Gastroesophageal sphincter (tissue), 4 donors: Measurements from ENCODE around the gene PLD5. TPM values are rescaled to one million over a fixed set of nuclear protein-coding genes. Genes with fewer than 3 reads are reported as not detected.

Source experiments
- ATAC-seq: fragments of 150-250 bp; one replicate; pipeline ENCODE4 v1.9.1; 2016; ENCODE audit warnings: mild to moderate bottlenecking, moderate library complexity
- H3K27ac ChIP-seq, 4 donors: fragments of 200-600 bp; sonication (generic) in 3 of 4; 1 replicate in 3 of 4; 2 replicates in 1 of 4; pipeline ENCODE4 v1.5.1; 2016 to 2019
- H3K27me3 ChIP-seq: fragments of 200-600 bp; sonication (generic); one replicate; pipeline ENCODE4 v1.5.1; 2019
- H3K36me3 ChIP-seq, 2 donors: fragments of 200-600 bp; sonication (generic); one replicate each; pipeline ENCODE4 v1.5.1; 2019; ENCODE audit warnings: control low read depth in 1 of 2
- H3K4me1 ChIP-seq, 3 donors: fragments of 200-600 bp; sonication (generic); 1 replicate in 2 of 3; 2 replicates in 1 of 3; pipeline ENCODE4 v1.5.1; 2016 to 2019; ENCODE audit warnings: control low read depth in 2 of 3
- H3K4me3 ChIP-seq, 2 donors: fragments of 200-600 bp; sonication (generic); one replicate each; pipeline ENCODE4 v1.5.1; 2019; ENCODE audit warnings: mild to moderate bottlenecking in 1 of 2, moderate library complexity in 1 of 2
- H3K9me3 ChIP-seq, 3 donors: fragments of 200-600 bp; sonication (generic); one replicate each; pipeline ENCODE4 v1.5.1; 2017 to 2019; ENCODE audit warnings: control low read depth in 2 of 3
- CTCF ChIP-seq, 4 experiments: fragments of 200-600 bp in 2 of 4; fragments of 450-650 bp in 2 of 4; sonication (generic) in 1 of 4; IDR thresholded peaks; one replicate each; pipeline ENCODE4 v1.5.1; 2017 to 2019; ENCODE audit warnings: antibody characterized with exemption in 4 of 4, mild to moderate bottlenecking in 2 of 4, moderate library complexity in 2 of 4
- EP300 ChIP-seq: sonication (generic); formaldehyde crosslinking; IDR thresholded peaks from one replicate; pipeline ENCODE4 v1.6.1; 2017; ENCODE audit warnings: antibody characterized with exemption, mild to moderate bottlenecking
- POLR2A ChIP-seq, 2 donors: fragments of 450-650 bp; IDR thresholded peaks; one replicate each; pipeline ENCODE4 v1.6.1; 2017; ENCODE audit warnings: antibody characterized with exemption in 2 of 2, mild to moderate bottlenecking in 2 of 2, moderate library complexity in 1 of 2
- POLR2AphosphoS5 ChIP-seq: sonication (generic); formaldehyde crosslinking; IDR thresholded peaks from one replicate; pipeline ENCODE4 v1.6.1; 2017; ENCODE audit warnings: antibody characterized with exemption
- WGBS, 2 donors: methylation state at CpG; one replicate each; pipeline ENCODE4 v1.1.5; 2018; ENCODE audit warnings: low coverage in 1 of 2; 5-methylcytosine and 5-hydroxymethylcytosine counted together
- total RNA-seq, 4 donors: library from RNA; depleted of rRNA; stranded (reverse); fragments of >200 nt; gene quantifications; one replicate each; pipeline ENCODE4 v1.1.0, GENCODE V29; 2016

PLD5 gene
- total RNA-seq, 4 donors from 2014 or later = 0.37 to 1.4 (median 0.92) TPM

GRCh38 chr1:242542271-242542670 is 17.8 kb upstream of the PLD5 start:
- Histone ChIP-seq H3K4me3 (no peak overlapping the region), H3K4me1 (no peaks in the 10 kb centered on the region), H3K36me3 (no peaks in the 10 kb centered on the region), H3K27ac (no peak overlapping the region), H3K27me3 (peaks cover 22% of the 10 kb centered on the region), H3K9me3 (no peaks in the 10 kb centered on the region)
- ATAC-seq = no peak
- no peak for TF ChIP-seq EP300
- TF ChIP-seq POLR2A (IDR thresholded peaks at IDR 0.05) = no peak
- TF ChIP-seq CTCF (IDR thresholded peaks at IDR 0.05) = no peak
- no peak for TF ChIP-seq POLR2AphosphoS5
- 83 to 100% methylated on average over 1 to 2 of the region's 2 CpGs for WGBS, 2 donors

DNA sequence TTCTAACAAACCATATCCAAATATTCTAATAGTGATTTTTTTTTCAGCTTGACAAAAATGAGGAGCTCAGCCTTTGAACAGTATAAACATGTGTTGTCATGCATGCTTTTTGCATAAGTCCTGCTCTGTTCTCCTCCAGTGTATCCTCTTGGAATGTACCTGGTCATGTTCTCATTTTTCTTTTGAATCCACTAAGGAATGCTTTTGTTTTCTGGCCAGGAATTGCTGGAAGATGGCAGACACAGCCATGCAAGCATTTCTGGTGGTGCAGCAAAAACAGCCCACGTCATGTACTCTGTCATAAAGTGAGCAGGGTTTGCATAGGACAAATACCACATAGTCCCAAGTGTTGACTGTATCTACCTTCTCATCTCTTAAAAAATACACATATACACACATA is 11.5 kb upstream of the PLD5 start:
- ATAC-seq = no peak
- no peaks in the 10 kb centered on the region for H3K4me1 ChIP-seq
- TF ChIP-seq EP300 = no peak
- no peak for TF ChIP-seq CTCF (IDR thresholded peaks at IDR 0.05)
- TF ChIP-seq POLR2AphosphoS5 = no peak
- TF ChIP-seq POLR2A (IDR thresholded peaks at IDR 0.05) = no peak
- H3K27me3 ChIP-seq = peaks cover 19% of the 10 kb centered on the region
- 17 to 50% methylated on average over 1 of the region's 1 CpG for WGBS, 2 donors
- H3K27ac ChIP-seq = no peak overlapping the region
- no peaks in the 10 kb centered on the region for H3K9me3 ChIP-seq
- H3K36me3 ChIP-seq = no peaks in the 10 kb centered on the region
- H3K4me3 ChIP-seq = no peak overlapping the region

DNA sequence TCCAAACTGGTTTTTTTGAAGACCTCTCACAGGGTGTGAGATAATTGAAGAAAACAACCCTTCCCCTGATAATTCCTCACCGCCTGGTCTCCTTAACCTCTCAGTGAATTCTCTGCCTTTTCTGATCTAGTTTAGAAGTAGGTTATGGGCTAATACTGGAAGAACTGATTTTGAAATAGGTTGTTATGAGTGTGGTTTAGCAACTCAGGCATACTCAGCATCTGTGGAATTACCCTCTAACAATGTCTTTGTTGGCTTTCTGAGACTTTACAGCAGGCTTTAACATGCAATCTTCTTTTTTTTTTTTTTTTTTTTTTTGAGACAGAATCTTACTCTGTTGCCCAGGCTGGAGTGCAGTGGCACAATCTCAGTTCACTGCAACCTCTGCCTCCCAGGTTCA is 10.3 kb upstream of the PLD5 start:
- 67 to 91% methylated on average over 1 of the region's 1 CpG for WGBS, 2 donors
- H3K4me3 ChIP-seq = no peak overlapping the region
- no peaks in the 10 kb centered on the region for H3K9me3 ChIP-seq
- peaks cover 18% of the 10 kb centered on the region for H3K27me3 ChIP-seq
- TF ChIP-seq POLR2AphosphoS5 = no peak
- no peak for TF ChIP-seq POLR2A (IDR thresholded peaks at IDR 0.05)
- TF ChIP-seq EP300 = no peak
- no peak for TF ChIP-seq CTCF (IDR thresholded peaks at IDR 0.05)
- no peak for ATAC-seq
- no peak overlapping the region for H3K27ac ChIP-seq
- no peaks in the 10 kb centered on the region for H3K36me3 ChIP-seq
- no peaks in the 10 kb centered on the region for H3K4me1 ChIP-seq

GRCh38 chr1:242530761-242531160 is 6.3 kb upstream of the PLD5 start:
- Histone ChIP-seq H3K4me3 (no peak overlapping the region), H3K27me3 (peaks cover 41% of the 10 kb centered on the region), H3K9me3 (no peaks in the 10 kb centered on the region), H3K27ac (no peak overlapping the region), H3K4me1 (no peaks in the 10 kb centered on the region), H3K36me3 (no peaks in the 10 kb centered on the region)
- no peak for ATAC-seq
- TF ChIP-seq EP300 = no peak
- no peak for TF ChIP-seq POLR2A (IDR thresholded peaks at IDR 0.05)
- TF ChIP-seq CTCF (IDR thresholded peaks at IDR 0.05) = no peak
- TF ChIP-seq POLR2AphosphoS5 = no peak
- WGBS, 2 donors = 56 to 70% methylated on average over 1 of the region's 1 CpG

DNA sequence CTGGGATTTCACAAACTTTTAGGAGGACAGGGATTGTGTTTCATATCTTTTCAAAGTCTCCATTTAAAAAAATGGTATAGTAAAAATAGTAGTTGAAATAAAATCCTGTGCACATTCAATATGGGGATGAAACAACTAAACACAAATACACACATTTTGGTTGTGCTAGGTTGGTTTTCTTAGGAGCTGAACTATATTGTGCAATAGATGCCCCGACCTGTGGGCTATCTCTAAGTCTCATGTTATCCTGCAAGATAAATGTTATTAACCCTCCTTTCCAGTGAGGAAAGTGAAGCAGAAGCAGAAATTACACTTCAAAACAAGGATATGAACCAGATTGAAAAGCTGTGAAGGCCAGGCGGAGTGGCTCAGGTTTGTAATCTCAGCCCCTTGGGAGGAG is 1.3 kb upstream of the PLD5 start:
- TF ChIP-seq EP300 = no peak
- TF ChIP-seq POLR2AphosphoS5 = no peak
- no peak for TF ChIP-seq CTCF (IDR thresholded peaks at IDR 0.05)
- TF ChIP-seq POLR2A (IDR thresholded peaks at IDR 0.05) = no peak
- Histone ChIP-seq H3K36me3 (no peaks in the 10 kb centered on the region), H3K27ac (no peak overlapping the region), H3K27me3 (peaks cover 73% of the 10 kb centered on the region), H3K4me1 (peaks cover 0 to 22% (median 9%) of the 10 kb centered on the region in 3 donors), H3K4me3 (no peak overlapping the region), H3K9me3 (no peaks in the 10 kb centered on the region)
- ATAC-seq = no peak
- 69 to 70% methylated on average over 1 to 2 of the region's 2 CpGs for WGBS, 2 donors
